HG03565 (cell line): Measurements from ENCODE around the gene WNT3A.

ENCODE experiments used
- ATAC-seq: cut with Tn5 transposase; IDR thresholded peaks from one replicate; pipeline ENCODE4 v1.9.1; 2021; ENCODE audit warnings: mild to moderate bottlenecking, moderate library complexity; ENCODE audit not compliant: unreplicated experiment

The WNT3A gene

DNA sequence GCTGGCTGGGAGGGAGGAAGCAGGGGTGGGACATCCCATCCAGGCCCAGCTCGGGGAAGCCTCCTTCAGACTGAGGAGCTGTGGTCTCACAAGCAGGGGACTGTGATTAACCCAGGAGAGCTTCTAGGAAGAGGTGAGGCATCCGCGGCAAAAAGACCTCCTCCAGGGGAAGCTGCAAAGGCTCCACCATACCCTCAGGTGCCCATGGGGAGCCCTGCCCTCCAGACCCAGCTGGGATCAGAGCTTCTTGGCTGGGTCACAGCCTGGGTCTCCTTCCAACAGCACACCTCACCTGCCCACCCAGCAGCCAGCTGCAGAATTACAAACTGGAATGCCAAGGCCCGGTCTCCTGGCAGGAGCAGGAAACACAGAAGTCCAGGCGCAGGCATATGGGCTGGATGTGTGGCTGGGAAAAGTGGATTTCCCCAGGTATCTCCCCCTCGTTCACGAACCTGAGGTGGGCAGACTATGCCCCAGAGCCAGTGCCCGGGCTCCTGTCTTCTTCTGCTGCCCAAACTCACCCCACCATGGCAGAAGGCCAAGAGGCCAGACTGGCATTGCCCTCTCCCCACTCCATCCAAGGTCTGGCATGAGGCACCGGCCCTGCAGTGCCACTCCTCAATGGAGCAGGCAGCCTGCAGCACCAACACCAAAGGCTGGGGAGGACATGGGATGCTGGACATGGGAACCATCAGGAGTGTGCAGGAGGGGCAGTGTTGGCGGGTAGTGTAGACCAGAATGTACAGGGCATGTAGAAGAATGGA, 60.3 kb downstream of the WNT3A start:
- ATAC-seq: no peak

DNA sequence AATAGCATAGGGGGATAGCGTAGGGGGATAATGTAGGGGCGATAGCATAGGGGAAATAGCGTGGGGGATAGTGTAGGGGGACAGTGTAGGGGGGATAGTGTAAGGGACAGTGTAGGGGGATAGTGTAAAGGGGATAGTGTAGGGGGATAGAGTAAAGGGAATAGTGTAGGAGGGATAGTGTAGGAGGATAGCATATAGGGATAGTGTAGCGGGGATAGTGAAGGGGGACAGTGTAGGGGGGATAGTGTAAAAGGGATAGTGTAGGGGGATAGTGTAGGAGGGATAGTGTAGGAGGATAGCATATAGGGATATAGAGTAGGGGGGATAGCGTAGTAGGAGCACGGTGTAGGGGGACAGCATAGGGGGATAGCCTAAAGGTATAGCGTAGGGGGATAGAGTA, 61.6 kb downstream of the WNT3A start:
- ATAC-seq: no peak

DNA sequence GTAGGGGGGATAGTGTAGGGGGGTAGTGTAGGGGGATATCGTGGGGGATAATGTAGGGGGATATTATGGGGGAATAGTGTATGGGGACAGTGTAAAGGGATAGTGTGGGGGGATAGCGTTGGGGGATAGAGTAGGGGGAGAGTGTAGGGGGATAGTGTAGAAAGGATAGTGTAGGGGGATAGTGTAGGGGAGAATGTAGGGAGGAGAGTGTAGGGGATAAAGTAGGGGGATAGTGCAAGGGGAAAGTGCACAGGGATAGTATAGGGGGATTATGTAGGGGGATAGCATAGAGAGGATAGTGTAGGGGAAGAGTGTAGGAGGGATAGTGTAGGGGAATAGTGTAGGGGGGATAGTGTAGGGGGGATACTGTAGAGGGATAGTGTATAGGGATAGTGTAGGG, 63.4 kb downstream of the WNT3A start:
- ATAC-seq: no peak

DNA sequence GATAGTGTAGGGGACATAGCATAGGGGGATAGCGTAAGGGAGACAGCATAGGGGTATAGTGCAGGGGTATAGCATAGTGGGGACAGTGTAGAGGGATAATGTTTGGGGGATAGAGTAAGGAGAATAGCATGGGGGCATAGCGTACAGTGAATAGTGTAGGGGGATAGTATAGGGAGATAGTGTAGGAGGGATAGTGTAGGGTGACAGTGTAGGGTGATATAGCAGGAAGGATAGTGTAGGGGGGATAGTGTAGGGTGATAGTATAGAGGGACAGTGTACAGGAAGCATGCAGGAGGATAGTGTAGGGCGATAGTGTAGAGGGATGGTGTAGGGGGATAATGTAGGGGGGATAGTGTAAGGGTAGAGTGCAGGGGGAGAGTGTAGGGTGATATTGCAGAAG, 64.1 kb downstream of the WNT3A start:
- ATAC-seq: no peak

DNA sequence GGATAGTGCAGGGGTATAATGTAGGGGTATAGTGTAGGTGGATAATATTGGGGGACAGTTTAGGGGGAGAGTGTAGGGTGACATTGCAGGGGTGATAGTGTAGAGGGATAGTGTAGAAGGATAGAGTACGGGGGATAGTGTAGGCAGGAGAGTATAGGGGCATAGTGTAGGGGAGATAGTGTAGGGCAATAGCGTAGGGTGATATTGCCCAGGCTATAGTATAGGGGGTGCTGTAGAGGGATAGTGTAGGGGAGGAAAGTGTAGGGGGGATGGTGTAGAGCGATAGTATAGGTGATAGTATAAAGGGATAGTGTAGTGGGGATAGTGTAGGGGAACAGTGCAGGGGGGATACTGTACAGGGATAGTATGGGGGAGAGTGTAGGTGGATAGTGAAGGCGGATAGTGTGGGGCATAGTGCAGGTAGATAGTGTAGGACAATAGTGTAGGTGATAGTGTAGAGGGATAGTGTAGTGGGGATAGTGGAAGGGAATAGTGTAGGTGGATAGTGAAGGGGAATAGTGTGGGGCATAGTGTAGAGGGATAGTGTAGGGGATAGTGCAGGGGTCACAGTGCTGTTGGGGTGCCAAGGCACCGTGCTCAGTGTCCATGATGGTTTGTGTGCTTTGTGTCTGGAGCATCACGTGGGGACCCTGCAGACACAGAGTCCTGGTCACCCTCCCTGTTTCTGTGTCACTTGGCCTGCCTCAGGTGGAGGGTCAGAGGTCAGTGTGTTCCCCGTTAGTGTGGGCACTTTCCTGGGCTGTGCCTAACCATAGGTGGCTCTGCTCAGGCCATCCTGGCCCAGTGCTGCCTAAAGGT, 65.2 kb downstream of the WNT3A start:
- ATAC-seq: no peak

DNA sequence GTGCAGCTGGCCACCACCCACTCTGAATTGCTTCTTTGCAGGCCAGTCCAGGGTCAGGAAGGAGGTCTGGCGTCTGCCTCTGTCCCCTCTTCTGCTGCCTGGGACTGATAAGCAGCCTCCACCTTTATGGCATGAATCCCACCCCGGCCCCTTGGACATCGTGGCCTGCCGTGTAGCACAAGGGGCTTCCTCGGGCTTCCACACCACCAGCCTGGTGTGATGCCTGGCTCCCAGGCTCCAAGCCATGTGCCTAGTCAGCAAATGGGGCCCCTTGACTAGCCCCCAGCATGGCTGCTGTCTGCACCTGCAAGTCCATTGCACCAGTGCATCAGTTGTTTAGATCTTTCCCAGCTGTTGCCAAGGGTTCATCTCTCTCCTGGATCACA, 65.9 kb downstream of the WNT3A start:
- ATAC-seq: no peak

DNA sequence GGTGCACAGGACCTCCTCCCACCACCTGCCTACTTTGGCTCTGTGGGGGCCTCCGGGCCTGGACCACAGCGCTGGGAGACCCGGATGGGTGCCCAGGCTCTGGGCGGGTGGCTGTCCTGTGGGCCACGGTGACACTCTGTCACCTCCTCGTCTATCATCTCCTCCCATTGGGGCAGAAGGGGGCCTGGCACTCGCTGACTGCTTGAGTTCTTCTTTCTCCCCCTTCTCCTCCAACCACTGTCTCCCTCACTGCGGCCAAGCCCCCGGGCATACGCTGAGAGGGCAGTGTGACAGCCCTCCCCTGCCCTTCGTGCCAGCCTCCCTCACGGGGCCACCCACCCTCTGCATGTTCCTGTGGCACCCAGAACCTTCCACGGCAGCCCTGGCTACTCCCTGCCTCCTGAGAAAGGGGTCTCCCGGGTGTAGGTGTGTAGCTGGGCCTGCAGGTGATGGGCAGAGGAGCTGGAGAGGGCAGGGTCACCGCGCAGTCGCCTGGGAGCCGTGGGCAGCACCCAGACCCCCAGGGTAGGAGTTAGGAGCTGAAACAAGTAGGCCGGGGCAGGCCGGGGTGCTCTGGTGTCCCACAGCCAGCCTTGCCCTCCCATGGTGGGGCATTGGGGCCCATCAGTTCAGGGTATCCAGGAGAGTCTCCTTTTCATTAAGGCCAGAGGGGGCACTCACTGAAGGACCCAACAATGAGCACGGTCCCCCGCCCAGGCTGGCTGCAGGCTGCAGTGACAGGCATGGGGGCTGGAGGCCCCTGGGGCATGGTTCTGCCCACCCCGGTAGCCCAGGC, 66.5 kb downstream of the WNT3A start:
- ATAC-seq: no peak

DNA sequence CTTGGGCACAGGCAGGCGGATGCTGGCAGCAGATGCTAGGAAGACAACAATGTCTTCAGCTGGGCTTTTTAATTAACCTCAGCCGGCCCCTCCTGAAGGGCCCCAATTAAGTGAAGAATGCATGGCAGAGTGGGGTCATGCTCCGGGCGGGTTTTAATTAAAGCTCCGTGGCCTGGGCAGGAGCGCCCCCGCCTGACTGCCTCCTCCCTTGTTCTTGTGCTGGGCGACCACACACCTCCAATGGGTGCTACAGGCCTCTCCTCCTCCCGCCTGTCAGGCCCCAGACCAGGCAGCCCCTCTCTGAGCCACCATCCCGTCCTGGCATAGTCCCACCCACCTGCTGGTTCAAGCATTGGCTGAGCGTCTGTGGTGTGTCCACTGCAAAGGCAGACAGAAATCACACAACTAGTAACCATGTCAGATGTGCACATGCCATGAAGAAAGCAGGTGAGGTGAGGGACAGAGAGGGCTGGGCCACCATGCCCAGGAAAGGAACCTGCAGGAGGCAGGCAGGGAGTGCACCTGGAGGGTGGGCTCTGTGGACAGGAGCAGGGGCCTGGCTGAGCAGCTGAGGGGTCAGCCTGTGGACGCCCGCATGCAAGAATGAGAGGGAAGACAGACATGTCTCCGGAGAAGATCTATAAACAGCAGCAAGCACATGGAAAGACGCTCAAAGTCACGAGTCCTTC, 67.2 kb downstream of the WNT3A start:
- ATAC-seq: no peak

DNA sequence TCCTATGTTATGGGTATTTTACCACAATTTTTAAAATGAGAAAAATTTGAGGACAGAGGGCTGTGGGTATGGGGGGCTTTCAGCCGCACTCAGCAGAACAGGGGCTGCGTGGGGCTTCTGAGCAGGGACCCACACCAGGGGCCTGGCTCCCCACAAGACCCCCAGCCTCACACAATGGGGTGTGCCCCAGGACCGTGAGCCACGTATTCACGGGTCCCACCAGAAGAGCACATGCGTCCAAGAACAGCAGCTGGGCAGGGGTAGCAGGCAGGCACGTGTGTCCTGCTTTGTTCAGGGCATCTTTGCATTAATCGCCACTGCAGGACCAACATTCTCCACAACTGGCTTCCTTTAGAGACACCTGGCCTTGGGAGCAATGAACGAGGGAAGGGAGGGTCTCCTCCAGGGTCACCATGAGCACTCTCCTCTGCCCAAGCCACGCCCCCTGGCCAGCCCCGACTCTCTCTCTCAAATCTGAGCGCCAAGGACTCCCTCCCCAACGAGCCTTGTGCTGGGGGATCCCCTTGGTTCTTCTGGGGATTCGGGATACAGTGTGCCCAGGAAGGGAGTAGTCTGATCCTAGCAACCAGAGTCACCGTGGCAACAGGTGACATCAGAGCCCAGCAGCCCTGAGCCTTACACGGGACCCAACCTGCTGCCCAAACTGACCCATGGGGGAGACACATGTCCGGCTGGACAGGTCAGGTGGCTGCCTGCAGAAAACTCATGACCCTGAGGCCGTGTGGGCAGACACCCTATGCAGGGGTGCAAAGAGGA, 68.3 kb downstream of the WNT3A start:
- ATAC-seq: no peak

DNA sequence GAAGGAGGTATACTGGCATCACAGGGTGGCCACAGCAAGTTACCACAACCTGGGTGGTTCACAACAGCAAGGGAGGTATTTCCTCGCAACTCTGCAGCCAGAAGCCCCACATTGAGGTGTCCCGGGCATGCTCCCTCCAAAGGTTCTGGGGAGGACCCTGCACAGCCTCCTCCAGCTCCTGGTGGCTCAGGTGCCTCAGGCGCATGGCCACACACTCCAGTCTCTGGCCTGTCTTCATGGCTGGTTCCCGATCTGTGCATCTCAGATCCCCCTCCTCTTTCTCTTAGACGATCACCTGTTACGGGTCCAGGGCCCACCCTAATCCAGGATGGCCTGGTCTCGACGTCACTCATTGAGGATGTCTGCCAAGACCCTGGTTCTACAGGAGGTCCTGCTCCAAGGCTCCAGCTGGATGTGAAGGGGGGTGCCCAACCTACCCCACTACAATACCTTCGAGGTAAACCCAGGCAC, 69.0 kb downstream of the WNT3A start:
- ATAC-seq: no peak

DNA sequence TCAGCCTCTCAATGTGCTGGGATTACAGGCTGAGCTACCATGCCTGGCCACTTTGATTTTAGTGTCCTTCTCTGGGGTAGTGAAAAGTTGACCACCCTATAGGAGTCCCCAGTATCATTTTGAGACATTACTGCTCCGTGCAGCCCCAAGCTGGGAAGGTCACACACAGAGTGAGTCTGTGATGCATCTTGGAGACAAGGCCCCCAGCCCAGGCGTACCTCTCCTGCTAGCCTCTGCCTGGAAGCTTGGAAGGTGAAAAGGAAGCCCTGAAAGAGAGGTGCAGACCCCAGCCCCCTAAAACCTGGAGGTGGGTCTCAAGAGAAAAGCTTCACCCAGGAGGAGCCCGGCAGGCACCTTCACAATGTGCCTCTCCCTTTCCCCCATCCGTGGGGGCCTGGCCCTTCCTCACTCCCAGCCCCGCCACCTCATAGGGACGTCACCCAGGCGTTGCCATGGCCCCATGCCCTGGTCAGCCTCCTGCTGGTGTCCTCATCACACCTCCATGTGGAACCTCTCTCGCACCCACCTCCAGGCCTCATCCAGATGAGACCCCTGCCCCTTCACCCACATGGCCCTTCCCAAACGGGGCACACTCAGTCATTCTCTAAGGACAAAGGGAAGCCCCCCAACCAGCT, 70.1 kb downstream of the WNT3A start:
- no peak for ATAC-seq

DNA sequence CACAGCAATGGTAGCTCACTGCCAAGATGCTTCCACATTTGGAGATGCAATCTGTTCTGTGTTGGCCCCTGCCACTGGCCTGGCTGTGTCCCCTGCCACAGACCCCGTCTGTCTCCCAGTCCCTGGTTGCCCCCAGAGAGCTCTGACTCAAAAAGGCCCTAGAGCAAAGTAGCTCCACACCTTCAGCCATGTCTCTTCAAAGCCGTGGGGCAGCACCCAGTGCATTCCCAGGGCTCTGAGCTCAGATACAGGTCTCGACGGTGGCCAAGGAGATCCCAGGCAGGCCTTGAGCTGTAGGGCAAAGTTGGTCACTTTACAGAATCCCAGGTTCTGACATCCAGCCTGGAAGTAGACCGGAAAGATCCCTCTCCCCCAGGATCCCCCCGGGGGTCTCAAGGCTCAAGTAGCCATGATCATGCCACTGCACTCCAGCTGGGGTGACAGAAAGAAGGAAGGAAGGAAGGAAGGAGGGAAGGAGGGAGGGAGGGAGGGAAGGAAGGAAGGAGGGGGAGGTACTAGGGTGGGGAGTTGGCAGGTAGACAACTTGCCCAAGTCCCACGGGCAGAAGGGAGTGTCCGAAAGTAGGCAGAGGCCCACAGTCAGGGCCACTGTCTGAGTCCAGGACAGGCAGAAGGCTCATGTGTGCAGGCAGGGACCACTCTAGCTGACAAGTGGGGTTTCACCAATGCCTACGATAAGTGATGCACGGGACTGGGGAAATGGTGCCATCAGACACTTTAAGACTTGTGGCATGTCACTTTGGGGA, 71.0 kb downstream of the WNT3A start:
- no peak for ATAC-seq

DNA sequence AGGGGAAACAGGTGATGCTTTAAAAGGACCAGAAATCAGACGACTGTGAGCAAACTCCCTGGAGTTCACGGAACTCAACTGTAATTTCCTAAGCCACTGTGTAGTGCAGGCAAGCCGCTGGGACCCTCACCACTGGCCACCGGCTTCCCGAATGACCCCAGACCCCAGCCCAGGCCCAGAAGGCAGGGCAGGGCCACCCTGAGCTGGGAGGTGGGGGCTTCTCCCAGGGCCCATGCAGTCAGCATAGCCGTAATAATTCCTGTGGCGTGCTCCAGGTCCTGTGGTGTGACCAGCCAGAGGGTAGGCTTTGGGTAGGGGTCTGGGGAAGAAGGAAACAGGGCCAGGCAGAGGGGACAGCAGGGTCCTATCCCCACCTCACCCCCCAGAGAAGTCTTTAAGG, 72.2 kb downstream of the WNT3A start:
- ATAC-seq: no peak

DNA sequence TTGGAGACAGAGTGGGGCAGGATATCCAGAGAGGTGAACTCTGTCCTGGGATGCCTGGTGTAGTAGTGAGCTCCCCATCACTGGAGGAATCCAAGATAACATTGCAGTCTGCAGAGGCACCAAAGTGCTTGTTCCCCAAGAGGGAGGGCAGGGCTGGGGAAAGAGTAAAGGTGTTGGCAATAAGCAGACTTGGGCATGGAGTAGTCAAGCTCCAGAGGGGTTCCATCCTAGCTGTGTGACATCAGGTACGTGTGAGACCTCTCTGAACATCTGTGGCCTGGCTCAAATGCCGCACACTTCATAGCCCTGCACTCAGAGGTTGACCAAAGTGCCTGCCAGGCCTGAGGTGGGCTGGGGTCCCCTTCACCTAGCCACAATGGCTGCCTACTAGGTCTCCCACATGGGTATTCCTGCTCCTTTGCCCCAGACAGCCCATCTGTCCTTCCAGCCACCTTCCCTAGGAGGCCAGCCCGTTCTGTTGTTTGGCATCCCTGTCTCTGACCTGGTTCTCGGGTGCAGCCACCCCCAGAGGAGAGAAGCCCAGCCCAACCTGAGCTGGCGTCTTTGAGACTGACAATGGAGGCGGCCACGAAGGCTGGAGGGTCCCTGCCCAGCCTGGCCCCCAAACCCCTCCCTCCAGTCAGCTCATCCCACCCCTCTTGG, 72.9 kb downstream of the WNT3A start:
- no peak for ATAC-seq

DNA sequence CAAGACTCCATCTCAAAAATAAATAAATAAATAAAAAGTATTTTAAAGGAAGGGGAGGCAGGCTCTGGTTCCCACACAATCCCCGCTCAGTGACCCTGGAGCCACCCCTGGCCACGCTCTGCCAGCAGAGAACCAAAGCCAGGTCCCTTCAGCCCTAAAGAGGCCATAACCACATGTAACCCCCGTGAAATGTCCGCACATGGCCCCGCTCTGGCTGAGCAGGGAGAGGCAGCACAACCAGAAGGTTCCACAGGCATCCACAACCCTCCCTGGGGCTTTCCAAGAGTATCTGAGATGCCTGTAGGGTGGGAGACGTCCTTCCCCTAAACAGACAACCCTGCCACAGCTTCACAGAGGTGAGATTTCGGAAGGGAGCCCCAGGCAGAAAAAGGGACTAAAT, 74.3 kb downstream of the WNT3A start:
- no peak for ATAC-seq

DNA sequence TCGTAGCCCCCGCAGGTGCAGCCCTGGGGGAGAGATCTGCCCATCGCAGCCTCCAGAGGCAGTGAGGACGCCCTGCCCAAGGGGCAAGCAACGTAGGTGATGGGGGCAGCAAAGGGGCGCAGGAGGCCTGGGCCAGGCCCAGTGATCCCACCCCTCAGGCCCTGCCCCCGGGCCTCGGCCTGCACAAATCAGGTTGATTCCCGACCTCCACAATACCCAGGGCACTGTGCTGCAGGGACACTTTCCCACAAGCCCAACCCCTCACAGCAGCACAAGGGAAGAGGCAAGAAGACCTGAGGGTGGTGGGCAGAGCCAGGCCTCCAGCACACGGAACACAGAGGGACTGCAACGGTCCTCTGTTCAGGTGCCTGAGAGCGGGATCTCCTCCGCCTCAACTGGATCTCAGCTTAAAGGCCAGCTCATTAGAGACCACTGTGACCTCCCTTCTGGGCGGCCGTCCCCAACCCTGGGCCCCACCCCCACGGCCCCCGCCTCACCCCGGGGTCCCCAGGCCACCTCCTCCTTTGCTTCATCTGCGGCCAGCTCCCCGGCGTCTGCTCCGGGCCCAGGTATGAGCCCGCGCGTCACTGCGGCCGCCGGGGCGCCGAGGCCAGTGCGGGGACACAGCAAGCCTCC, 74.9 kb downstream of the WNT3A start:
- peak; percentile 8 for ATAC-seq

DNA sequence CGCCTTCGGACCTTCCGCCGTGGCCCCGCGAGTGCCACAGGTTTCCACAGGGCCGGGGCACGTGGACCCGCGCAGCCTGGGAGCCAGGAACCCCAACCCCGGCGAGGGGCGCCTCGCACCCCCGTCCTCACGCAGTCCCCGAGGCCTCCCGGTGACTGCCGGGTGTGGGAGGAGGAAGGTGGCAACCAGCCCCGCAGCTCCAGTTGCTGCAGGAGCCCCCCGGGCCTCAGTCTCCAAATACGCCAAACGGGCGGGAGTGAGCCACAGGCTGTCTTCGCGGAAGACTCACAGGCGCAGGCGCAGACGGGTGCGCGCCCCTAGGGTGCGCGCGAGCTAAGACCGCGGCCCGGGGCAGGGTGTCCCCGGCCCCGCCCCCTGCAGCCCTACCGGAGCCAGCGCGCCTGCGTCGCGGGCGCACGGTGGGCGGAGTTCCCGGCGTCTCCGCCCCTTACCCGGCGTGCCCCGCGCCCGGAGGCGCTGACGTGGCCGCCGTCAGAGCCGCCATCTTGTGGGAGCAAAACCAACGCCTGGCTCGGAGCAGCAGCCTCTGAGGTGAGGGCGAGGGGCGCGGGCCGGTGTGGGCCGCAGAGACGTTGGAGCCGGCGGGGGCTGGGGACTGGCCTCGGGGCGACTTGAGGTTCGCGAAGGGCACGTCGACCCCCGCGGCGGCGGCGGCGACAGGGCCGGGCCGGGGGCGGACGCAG, 75.6 kb downstream of the WNT3A start, which contains the start of gene ARF1:
ARF1 (plus strand) TSS at position 495 of the 704 bp plus-strand sequence. CDS start 14,407 bp downstream, outside the sequence.
- ATAC-seq: peak; percentile 69
